Nephron (organoid): ENCODE data around the gene PODXL2.

Source experiments
- H3K27ac Mint-ChIP-seq, 3 experiments: 2 replicates each; pipeline ENCODE4 v1.8.0; 2020; ENCODE audit warnings: mixed read lengths in 3 of 3, mild to moderate bottlenecking in 2 of 3, moderate library complexity in 1 of 3
- H3K27me3 Mint-ChIP-seq: 2 replicates; pipeline ENCODE4 v1.8.0; 2021; ENCODE audit warnings: low read depth, mild to moderate bottlenecking, moderate library complexity, mixed read lengths
- H3K36me3 Mint-ChIP-seq: 2 replicates; pipeline ENCODE4 v1.8.0; 2020; ENCODE audit warnings: low read depth, mixed read lengths
- H3K4me1 Mint-ChIP-seq: 2 replicates; pipeline ENCODE4 v1.8.0; 2020; ENCODE audit warnings: mixed read lengths
- H3K4me3 Mint-ChIP-seq, 3 experiments: 2 replicates each; pipeline ENCODE4 v1.8.0; 2020; ENCODE audit warnings: mild to moderate bottlenecking in 3 of 3, mixed read lengths in 3 of 3, moderate library complexity in 2 of 3
- H3K9me3 Mint-ChIP-seq: 2 replicates; pipeline ENCODE4 v1.8.0; 2020; ENCODE audit warnings: mixed read lengths
- CTCF ChIP-seq, 3 experiments: fragments of 200-600 bp; sonication (generic); IDR thresholded peaks; one replicate each; pipeline ENCODE4 v1.5.0; 2021; ENCODE audit warnings: antibody characterized with exemption in 3 of 3; ENCODE audit not compliant: unreplicated experiment in 3 of 3

PODXL2 gene

GRCh38 chr3:127691974-127692373 lies 63.0 kb downstream of the PODXL2 start:
- Mint-ChIP-seq H3K4me1 (peaks cover 9% of the 10 kb centered on the region), H3K4me3 (no peak overlapping the region), H3K27me3 (peaks cover 7% of the 10 kb centered on the region), H3K36me3 (no peaks in the 10 kb centered on the region), H3K27ac (no peak overlapping the region), H3K9me3 (no peaks in the 10 kb centered on the region)
- no peak for TF ChIP-seq CTCF (IDR thresholded peaks at IDR 0.05; ENCODE audit: unreplicated experiment in 3 of 3)

- Mint-ChIP-seq H3K27ac (peak overlapping the region; percentile 10 to 28 (median 11)), H3K4me1 (peaks cover 17% of the 10 kb centered on the region), H3K27me3 (peaks cover 7% of the 10 kb centered on the region), H3K4me3 (no peak overlapping the region), H3K9me3 (no peaks in the 10 kb centered on the region), H3K36me3 (no peaks in the 10 kb centered on the region)
- TF ChIP-seq CTCF (IDR thresholded peaks at IDR 0.05; ENCODE audit: unreplicated experiment in 3 of 3) = no peak
Measured at GRCh38 chr3:127692501-127693335, 63.7 kb downstream of the PODXL2 start.

GRCh38 chr3:127693336-127693843 lies 64.4 kb downstream of the PODXL2 start:
- no peaks in the 10 kb centered on the region for H3K9me3 Mint-ChIP-seq
- no peak overlapping the region for H3K4me3 Mint-ChIP-seq
- no peak for TF ChIP-seq CTCF (IDR thresholded peaks at IDR 0.05; ENCODE audit: unreplicated experiment in 3 of 3)

GRCh38 chr3:127694467-127695215 lies 65.7 kb downstream of the PODXL2 start:
- no peaks in the 10 kb centered on the region for H3K9me3 Mint-ChIP-seq
- H3K27ac Mint-ChIP-seq = no peak overlapping the region
- no peaks in the 10 kb centered on the region for H3K36me3 Mint-ChIP-seq
- peaks cover 3% of the 10 kb centered on the region for H3K27me3 Mint-ChIP-seq
- no peak overlapping the region for H3K4me3 Mint-ChIP-seq
- H3K4me1 Mint-ChIP-seq = peaks cover 35% of the 10 kb centered on the region
- TF ChIP-seq CTCF (IDR thresholded peaks at IDR 0.05; ENCODE audit: unreplicated experiment in 3 of 3) = no peak

More at GRCh38 chr3:127693336-127693843, 64.4 kb downstream of the PODXL2 start:
- no peaks in the 10 kb centered on the region for H3K36me3 Mint-ChIP-seq
- peaks cover 7% of the 10 kb centered on the region for H3K27me3 Mint-ChIP-seq
- H3K4me1 Mint-ChIP-seq = peaks cover 23% of the 10 kb centered on the region
- peak overlapping the region; percentile 10 to 28 (median 11) for H3K27ac Mint-ChIP-seq

GRCh38 chr3:127697551-127698240 lies 68.7 kb downstream of the PODXL2 start:
- no peak for TF ChIP-seq CTCF (IDR thresholded peaks at IDR 0.05; ENCODE audit: unreplicated experiment in 3 of 3)
- H3K4me1 Mint-ChIP-seq = peaks cover 50% of the 10 kb centered on the region

More at GRCh38 chr3:127697551-127698240, 68.7 kb downstream of the PODXL2 start:
- Mint-ChIP-seq H3K9me3 (no peaks in the 10 kb centered on the region), H3K27ac (peak overlapping the region; percentile 80 to 94 (median 93)), H3K36me3 (no peaks in the 10 kb centered on the region), H3K27me3 (peaks cover 3% of the 10 kb centered on the region), H3K4me3 (peak overlapping the region; percentile 24 to 41 (median 31))
